Lower leg skin (tissue), 4 donors: ENCODE data around the gene RNF227. TPM values are rescaled to one million over a fixed set of nuclear protein-coding genes. Genes with fewer than 3 reads are reported as not detected.
A peak's percentile ranks its signal among the peaks of the same experiment; 100 is the strongest.

Experiments used
- DNase-seq, 2 donors: peaks; one replicate each; pipeline ENCODE4 v3.0.0-alpha.2; 2019; ENCODE audit warnings: low spot score in 2 of 2
- H3K4me3 ChIP-seq: fragments of 200-600 bp; sonication (generic); 2 replicates; pipeline ENCODE4 v1.5.1; 2017; ENCODE audit warnings: mild to moderate bottlenecking, low read depth; ENCODE audit not compliant: poor library complexity, severe bottlenecking
- CTCF ChIP-seq, 3 donors: fragments of 450-650 bp; IDR thresholded peaks; one replicate each; pipeline ENCODE4 v1.5.1; 2016; ENCODE audit warnings: antibody characterized with exemption in 3 of 3, mild to moderate bottlenecking in 3 of 3, moderate library complexity in 2 of 3
- POLR2A ChIP-seq, 2 donors: fragments of 450-650 bp; IDR thresholded peaks; one replicate each; pipeline ENCODE4 v1.6.1; 2016 to 2017; ENCODE audit warnings: antibody characterized with exemption in 2 of 2, mild to moderate bottlenecking in 1 of 2, moderate library complexity in 1 of 2
- WGBS, 2 donors: methylation state at CpG; one replicate each; pipeline ENCODE4 v1.1.5; 2018; 5-methylcytosine and 5-hydroxymethylcytosine counted together
- intact Hi-C: fragments of 100-400 bp; cut with DNase I; formaldehyde crosslinking; loops from one replicate; pipeline ENCODE4 v1.15.0; 2023; ENCODE audit warnings: low total_unique reads
- total RNA-seq, 4 donors: library from RNA; depleted of rRNA; stranded (reverse); fragments of >200 nt; gene quantifications; one replicate each; pipeline ENCODE4 v1.1.0, GENCODE V29; 2016

Gene RNF227
- total RNA-seq, 4 donors from 2014 or later: 111 to 202 (median 172) TPM

GRCh38 chr17:7951143-7951792, 35.2 kb upstream of the RNF227 start:
- no peak for DNase-seq
- 68 to 72% methylated on average over 5 of the region's 5 CpGs for WGBS, 2 donors
- intact Hi-C loops: no loop called here
- no peak overlapping the region for H3K4me3 ChIP-seq
- TF ChIP-seq CTCF (IDR thresholded peaks at IDR 0.05): no peak
- TF ChIP-seq POLR2A (IDR thresholded peaks at IDR 0.05): no peak

- TF ChIP-seq CTCF (IDR thresholded peaks at IDR 0.05): no peak
- TF ChIP-seq POLR2A (IDR thresholded peaks at IDR 0.05): no peak
- 55 to 59% methylated on average over 3 of the region's 3 CpGs for WGBS, 2 donors
- intact Hi-C loops: no loop called here
- no peak overlapping the region for H3K4me3 ChIP-seq
- DNase-seq: no peak
Measured at GRCh38 chr17:7950578-7950977, 34.5 kb upstream of the RNF227 start.

GRCh38 chr17:7947651-7948050, 31.6 kb upstream of the RNF227 start:
- TF ChIP-seq CTCF (IDR thresholded peaks at IDR 0.05) (no peak), POLR2A (IDR thresholded peaks at IDR 0.05) (no peak)
- WGBS, 2 donors: 82 to 90% methylated on average over 5 of the region's 5 CpGs
- intact Hi-C loops: no loop called here
- no peak overlapping the region for H3K4me3 ChIP-seq
- no peak for DNase-seq

- DNase-seq: no peak
- intact Hi-C loops: no loop called here
- H3K4me3 ChIP-seq: no peak overlapping the region
- TF ChIP-seq CTCF (IDR thresholded peaks at IDR 0.05): no peak
- TF ChIP-seq POLR2A (IDR thresholded peaks at IDR 0.05): no peak
- WGBS, 2 donors: 72 to 75% methylated on average over 5 of the region's 5 CpGs
Measured at GRCh38 chr17:7946441-7946840, 30.4 kb upstream of the RNF227 start.

GRCh38 chr17:7945651-7946050, 29.6 kb upstream of the RNF227 start:
- WGBS, 2 donors: 85% methylated on average over 7 of the region's 7 CpGs
- no peak for TF ChIP-seq POLR2A (IDR thresholded peaks at IDR 0.05)
- TF ChIP-seq CTCF (IDR thresholded peaks at IDR 0.05): no peak
- intact Hi-C loops: no loop called here
- no peak for DNase-seq
- H3K4me3 ChIP-seq: no peak overlapping the region

- intact Hi-C loops: no loop called here
- no peak overlapping the region for H3K4me3 ChIP-seq
- TF ChIP-seq POLR2A (IDR thresholded peaks at IDR 0.05): no peak
- TF ChIP-seq CTCF (IDR thresholded peaks at IDR 0.05): no peak
- WGBS, 2 donors: 89 to 90% methylated on average over 9 of the region's 9 CpGs
- DNase-seq: peak in 1 of 2 donors; percentile 79
Measured at GRCh38 chr17:7944326-7944725, 28.2 kb upstream of the RNF227 start.
